Smooth muscle cell (in vitro differentiated cells): ENCODE measurements around the gene GHR. TPM values are rescaled to one million over a fixed set of nuclear protein-coding genes. Genes with fewer than 3 reads are reported as not detected.
"Not testable (repeated sequence)": the region's sequence is repeated elsewhere in the genome, so short reads cannot be mapped to it uniquely, and the experiment has no call there.

Source experiments
- DNase-seq: peaks from one replicate; lab custom pipeline; 2025; ENCODE audit not compliant: unreplicated experiment; lab: John Stamatoyannopoulos, UW
- H2AFZ ChIP-seq: fragments of 200-600 bp; sonication (generic); 2 replicates; pipeline ENCODE4 v1.6.0; 2016; ENCODE audit warnings: antibody characterized with exemption, low read depth, mild to moderate bottlenecking
- H3F3A ChIP-seq: fragments of 200-600 bp; sonication (generic); 2 replicates; pipeline ENCODE4 v1.6.0; 2017; ENCODE audit warnings: antibody characterized with exemption, low read depth
- H3K27ac ChIP-seq: fragments of 200-600 bp; sonication (generic); 2 replicates; pipeline ENCODE4 v1.5.1; 2016; ENCODE audit warnings: low read depth, mild to moderate bottlenecking
- H3K27me3 ChIP-seq: fragments of 200-600 bp; sonication (generic); 2 replicates; pipeline ENCODE4 v1.6.1; 2016; ENCODE audit warnings: low read depth, mild to moderate bottlenecking
- H3K36me3 ChIP-seq: fragments of 200-600 bp; sonication (generic); 2 replicates; pipeline ENCODE4 v1.5.1; 2016; ENCODE audit warnings: low read depth
- H3K4me1 ChIP-seq: fragments of 200-600 bp; sonication (generic); 2 replicates; pipeline ENCODE4 v1.5.1; 2016; ENCODE audit warnings: low read depth
- H3K4me2 ChIP-seq: fragments of 200-600 bp; sonication (generic); 2 replicates; pipeline ENCODE4 v1.6.0; 2016; ENCODE audit warnings: mild to moderate bottlenecking
- H3K4me3 ChIP-seq: fragments of 200-600 bp; sonication (generic); 2 replicates; pipeline ENCODE4 v1.5.1; 2016; ENCODE audit warnings: mild to moderate bottlenecking
- H3K79me2 ChIP-seq: fragments of 200-600 bp; sonication (generic); 2 replicates; pipeline ENCODE4 v1.6.0; 2016; ENCODE audit warnings: low read depth, mild to moderate bottlenecking
- H3K9ac ChIP-seq: fragments of 200-600 bp; sonication (generic); 2 replicates; pipeline ENCODE4 v1.6.0; 2016; ENCODE audit warnings: low read depth
- H3K9me3 ChIP-seq: fragments of 200-600 bp; sonication (generic); replicated peaks from 2 replicates; pipeline ENCODE4 v1.5.1; 2016; ENCODE audit warnings: low read depth
- H4K20me1 ChIP-seq: fragments of 200-600 bp; sonication (generic); 2 replicates; pipeline ENCODE4 v1.6.0; 2016; ENCODE audit warnings: low read depth
- CTCF ChIP-seq: fragments of 200-600 bp; sonication (generic); IDR thresholded peaks from 2 replicates; pipeline ENCODE4 v1.5.1; 2017; ENCODE audit warnings: borderline replicate concordance, mild to moderate bottlenecking, antibody characterized with exemption; ENCODE audit not compliant: insufficient read depth, poor library complexity, severe bottlenecking
- WGBS: methylation state at CpG from one replicate; pipeline ENCODE4 v1.1.7; 2016; ENCODE audit warnings: low lambda C conversion rate; 5-methylcytosine and 5-hydroxymethylcytosine counted together
- polyA plus RNA-seq: library from polyadenylated mRNA; unstranded; fragments of >200 nt; fragmentation: Nextera tagmentation; extraction: Ambion mirVana; gene quantifications from 2 replicates; pipeline ENCODE4 v1.2.1, GENCODE V29; 2016
- total RNA-seq: library from RNA; depleted of rRNA; stranded (reverse); fragments of >200 nt; gene quantifications from 2 replicates; pipeline ENCODE4 v1.2.3, GENCODE V29; 2014

Gene GHR
- total and polyA plus RNA-seq, 2 experiments from 2014 or later: 2.1 to 4.3 TPM

- H3K4me1 ChIP-seq: no peaks in the 10 kb centered on the region
- H3F3A ChIP-seq: no peaks in the 10 kb centered on the region
- no peaks in the 10 kb centered on the region for H3K9me3 ChIP-seq
- H3K27ac ChIP-seq: no peak overlapping the region
- H3K79me2 ChIP-seq: no peaks in the 10 kb centered on the region
- no peak overlapping the region for H3K4me2 ChIP-seq
- no peaks in the 10 kb centered on the region for H4K20me1 ChIP-seq
- H3K36me3 ChIP-seq: no peaks in the 10 kb centered on the region
- H2AFZ ChIP-seq: no peak overlapping the region
- no peak for DNase-seq
- no peak overlapping the region for H3K4me3 ChIP-seq
- H3K9ac ChIP-seq: no peak overlapping the region
- TF ChIP-seq CTCF: no peak
- H3K27me3 ChIP-seq: no peaks in the 10 kb centered on the region
- WGBS: 81% methylated on average over 1 of the region's 1 CpG
These were observed 253.1 kb downstream of the GHR start for GRCh38 chr5:42676362-42676761.

GRCh38 chr5:42677156-42677842, 254.1 kb downstream of the GHR start:
- H3K27ac ChIP-seq: no peak overlapping the region
- no peaks in the 10 kb centered on the region for H3K4me1 ChIP-seq
- no peaks in the 10 kb centered on the region for H3K9me3 ChIP-seq
- no peak overlapping the region for H3K9ac ChIP-seq
- no peak for TF ChIP-seq CTCF
- no peak overlapping the region for H3K4me2 ChIP-seq
- 86% methylated on average over 5 of the region's 5 CpGs for WGBS
- no peaks in the 10 kb centered on the region for H3K27me3 ChIP-seq
- no peak overlapping the region for H2AFZ ChIP-seq
- no peak for DNase-seq
- no peak overlapping the region for H3K4me3 ChIP-seq
- H3K79me2 ChIP-seq: no peaks in the 10 kb centered on the region
- H3F3A ChIP-seq: no peaks in the 10 kb centered on the region
- H3K36me3 ChIP-seq: no peaks in the 10 kb centered on the region
- no peaks in the 10 kb centered on the region for H4K20me1 ChIP-seq

- Histone ChIP-seq H3F3A (no peaks in the 10 kb centered on the region), H3K9ac (no peak overlapping the region), H3K4me3 (no peak overlapping the region), H3K4me2 (no peak overlapping the region), H3K36me3 (no peaks in the 10 kb centered on the region), H4K20me1 (no peaks in the 10 kb centered on the region), H3K27ac (no peak overlapping the region), H3K79me2 (no peaks in the 10 kb centered on the region), H3K4me1 (no peaks in the 10 kb centered on the region), H3K9me3 (no peaks in the 10 kb centered on the region), H2AFZ (no peak overlapping the region), H3K27me3 (no peaks in the 10 kb centered on the region)
- no peak for TF ChIP-seq CTCF
- no peak for DNase-seq
- WGBS: 92% methylated on average over 3 of the region's 3 CpGs
These were observed 256.8 kb downstream of the GHR start for GRCh38 chr5:42680046-42680445.

- not testable (repeated sequence) for H2AFZ ChIP-seq, H3F3A ChIP-seq, H3K27ac ChIP-seq, H3K9me3 ChIP-seq, H4K20me1 ChIP-seq, H3K79me2 ChIP-seq, DNase-seq, H3K4me2 ChIP-seq, H3K27me3 ChIP-seq, H3K36me3 ChIP-seq, H3K9ac ChIP-seq, H3K4me3 ChIP-seq, H3K4me1 ChIP-seq
These were observed 261.8 kb downstream of the GHR start for GRCh38 chr5:42685078-42685477.
